ENCODE results near the gene TFPT.

Gene TFPT

DNA sequence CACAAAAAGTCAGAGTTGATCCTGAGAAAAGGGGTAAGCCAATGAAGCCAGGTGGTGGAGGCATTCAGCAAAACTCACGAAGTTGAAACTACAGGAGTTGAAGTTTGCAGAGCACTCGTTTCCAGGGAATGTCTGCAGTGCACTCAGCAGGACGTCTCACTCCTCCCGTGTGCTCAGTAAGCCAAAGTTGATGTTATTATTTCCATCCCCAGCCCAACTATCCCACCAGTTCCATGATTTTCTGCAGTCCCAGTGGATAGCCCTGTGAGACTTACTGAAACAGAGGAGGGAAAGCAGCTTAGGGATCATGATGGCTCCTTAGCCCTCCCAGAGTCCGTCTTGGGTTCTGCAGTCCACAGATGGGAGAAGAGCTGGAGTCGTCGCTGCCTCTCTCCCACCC is 34.4 kb downstream of the TFPT start, which contains the start of gene TARM1:
Gene TARM1 (minus strand): TSS at position 334 of the 400 bp plus-strand sequence. CDS start 25 bp downstream, at position 309.
- H3K79me2 ChIP-seq (ENCODE audit: insufficient read depth, low read length) = no peaks in the 10 kb centered on the region
- no peaks in the 10 kb centered on the region for H4K20me1 ChIP-seq (ENCODE audit: insufficient read depth, low read length)
- H3K9ac ChIP-seq (ENCODE audit: low read length) = no peak within 1 kb of the TSS
- H3K4me2 ChIP-seq (ENCODE audit: low read length) = no peak within 1 kb of the TSS
- no peaks in the 10 kb centered on the region for H3K36me3 ChIP-seq (ENCODE audit: insufficient read depth, low read length)
- H3K9me2 ChIP-seq (ENCODE audit: low read depth, low read length) = no peaks in the 10 kb centered on the region
- no peaks in the 10 kb centered on the region for H3F3A ChIP-seq (ENCODE audit: insufficient read depth, low read length)
- H3K4me1 ChIP-seq (ENCODE audit: insufficient read depth, low read length, severe bottlenecking) = no peaks in the 10 kb centered on the region
- TF ChIP-seq EZH2 (IDR thresholded peaks at IDR 0.05; ENCODE audit: borderline replicate concordance, low read length) = no peak
- TF ChIP-seq, protein P1, sequence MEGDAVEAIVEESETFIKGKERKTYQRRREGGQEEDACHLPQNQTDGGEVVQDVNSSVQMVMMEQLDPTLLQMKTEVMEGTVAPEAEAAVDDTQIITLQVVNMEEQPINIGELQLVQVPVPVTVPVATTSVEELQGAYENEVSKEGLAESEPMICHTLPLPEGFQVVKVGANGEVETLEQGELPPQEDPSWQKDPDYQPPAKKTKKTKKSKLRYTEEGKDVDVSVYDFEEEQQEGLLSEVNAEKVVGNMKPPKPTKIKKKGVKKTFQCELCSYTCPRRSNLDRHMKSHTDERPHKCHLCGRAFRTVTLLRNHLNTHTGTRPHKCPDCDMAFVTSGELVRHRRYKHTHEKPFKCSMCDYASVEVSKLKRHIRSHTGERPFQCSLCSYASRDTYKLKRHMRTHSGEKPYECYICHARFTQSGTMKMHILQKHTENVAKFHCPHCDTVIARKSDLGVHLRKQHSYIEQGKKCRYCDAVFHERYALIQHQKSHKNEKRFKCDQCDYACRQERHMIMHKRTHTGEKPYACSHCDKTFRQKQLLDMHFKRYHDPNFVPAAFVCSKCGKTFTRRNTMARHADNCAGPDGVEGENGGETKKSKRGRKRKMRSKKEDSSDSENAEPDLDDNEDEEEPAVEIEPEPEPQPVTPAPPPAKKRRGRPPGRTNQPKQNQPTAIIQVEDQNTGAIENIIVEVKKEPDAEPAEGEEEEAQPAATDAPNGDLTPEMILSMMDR (IDR thresholded peaks at IDR 0.05; ENCODE audit: low read length) = no peak
- H3K9me3 ChIP-seq (ENCODE audit: low read length) = peaks cover 2% of the 10 kb centered on the region; the same call in 1 of the 2 replicates
- no peak within 1 kb of the TSS for H3K27ac ChIP-seq (ENCODE audit: low read depth, low read length, poor library complexity, severe bottlenecking)
- no peak within 1 kb of the TSS for H2AFZ ChIP-seq (ENCODE audit: low read length)
- H3K27me3 ChIP-seq (ENCODE audit: insufficient read depth, low read length) = no peaks in the 10 kb centered on the region; the same call in 1 of the 2 replicates
- H3K4me3 ChIP-seq (ENCODE audit: low read depth, low read length, poor library complexity, severe bottlenecking) = no peak within 1 kb of the TSS

DNA sequence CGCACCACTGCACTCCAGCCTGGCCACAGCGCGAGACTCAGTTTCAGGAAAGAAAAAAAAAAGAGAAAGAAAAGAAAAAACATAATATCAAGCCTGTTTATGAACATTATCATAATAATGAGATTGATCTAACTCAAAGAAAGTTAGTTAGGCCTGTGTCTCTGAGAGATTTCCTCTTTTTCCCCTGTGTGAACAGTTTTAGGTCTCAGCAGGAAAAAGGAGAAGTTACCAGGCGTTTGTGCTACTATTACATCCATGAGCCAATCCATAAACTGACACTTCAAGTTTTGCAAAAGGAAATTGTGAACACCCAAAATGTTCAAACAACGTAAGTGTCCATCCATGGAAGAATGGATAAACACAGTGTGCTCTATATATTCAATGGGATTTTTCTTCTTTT is 38.1 kb downstream of the TFPT start:
- Histone ChIP-seq H3K4me2 (ENCODE audit: low read length) (no peak overlapping the region), H3K9ac (ENCODE audit: low read length) (no peak overlapping the region), H3K4me1 (ENCODE audit: insufficient read depth, low read length, severe bottlenecking) (no peaks in the 10 kb centered on the region), H3K36me3 (ENCODE audit: insufficient read depth, low read length) (no peaks in the 10 kb centered on the region), H3K27me3 (ENCODE audit: insufficient read depth, low read length) (no peaks in the 10 kb centered on the region; the same call in 1 of the 2 replicates), H4K20me1 (ENCODE audit: insufficient read depth, low read length) (no peaks in the 10 kb centered on the region), H3F3A (ENCODE audit: insufficient read depth, low read length) (no peaks in the 10 kb centered on the region), H2AFZ (ENCODE audit: low read length) (no peak overlapping the region), H3K9me3 (ENCODE audit: low read length) (no peaks in the 10 kb centered on the region), H3K9me2 (ENCODE audit: low read depth, low read length) (no peaks in the 10 kb centered on the region), H3K4me3 (ENCODE audit: low read depth, low read length, poor library complexity, severe bottlenecking) (no peak overlapping the region), H3K79me2 (ENCODE audit: insufficient read depth, low read length) (no peaks in the 10 kb centered on the region), H3K27ac (ENCODE audit: low read depth, low read length, poor library complexity, severe bottlenecking) (no peak overlapping the region)
- no peak for TF ChIP-seq EZH2 (IDR thresholded peaks at IDR 0.05; ENCODE audit: borderline replicate concordance, low read length)
- TF ChIP-seq, protein P1 (IDR thresholded peaks at IDR 0.05; ENCODE audit: low read length) = no peak

DNA sequence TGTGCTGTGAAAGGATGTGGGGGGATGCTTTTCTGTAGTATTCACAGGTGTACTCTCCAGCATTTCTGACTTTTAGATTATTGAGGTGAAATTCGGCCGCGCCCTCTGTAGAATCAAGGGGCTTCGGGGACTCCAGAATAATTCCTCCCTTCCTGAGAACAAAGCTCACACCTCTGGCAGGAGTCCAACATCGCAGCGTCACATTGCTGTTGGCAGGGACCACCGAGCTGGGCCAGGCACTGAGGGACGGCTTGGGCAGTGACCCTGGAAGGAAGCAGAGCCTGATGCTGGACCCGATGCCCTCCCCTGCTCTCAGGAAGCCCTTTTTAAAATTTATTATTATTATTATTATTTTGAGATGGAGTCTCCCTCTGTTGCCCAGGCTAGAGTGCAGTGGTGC is 40.6 kb downstream of the TFPT start:
- peaks cover 1% of the 10 kb centered on the region; the same call in 1 of the 2 replicates for H3K27me3 ChIP-seq (ENCODE audit: insufficient read depth, low read length)
- H3K4me3 ChIP-seq (ENCODE audit: low read depth, low read length, poor library complexity, severe bottlenecking) = no peak overlapping the region
- H3K9me3 ChIP-seq (ENCODE audit: low read length) = no peaks in the 10 kb centered on the region
- no peaks in the 10 kb centered on the region for H3F3A ChIP-seq (ENCODE audit: insufficient read depth, low read length)
- H2AFZ ChIP-seq (ENCODE audit: low read length) = no peak overlapping the region
- no peak overlapping the region for H3K4me2 ChIP-seq (ENCODE audit: low read length)
- H3K27ac ChIP-seq (ENCODE audit: low read depth, low read length, poor library complexity, severe bottlenecking) = no peak overlapping the region
- TF ChIP-seq EZH2 (IDR thresholded peaks at IDR 0.05; ENCODE audit: borderline replicate concordance, low read length) = no peak
- TF ChIP-seq, protein P1 (IDR thresholded peaks at IDR 0.05; ENCODE audit: low read length) = no peak
- H3K4me1 ChIP-seq (ENCODE audit: insufficient read depth, low read length, severe bottlenecking) = no peaks in the 10 kb centered on the region
- H4K20me1 ChIP-seq (ENCODE audit: insufficient read depth, low read length) = no peaks in the 10 kb centered on the region
- H3K9ac ChIP-seq (ENCODE audit: low read length) = no peak overlapping the region
- H3K9me2 ChIP-seq (ENCODE audit: low read depth, low read length) = no peaks in the 10 kb centered on the region
- H3K79me2 ChIP-seq (ENCODE audit: insufficient read depth, low read length) = no peaks in the 10 kb centered on the region
- no peaks in the 10 kb centered on the region for H3K36me3 ChIP-seq (ENCODE audit: insufficient read depth, low read length)

Data from OCI-LY1 (cell line).